Lung (tissue), 12 donors: ENCODE results near the gene DPCD. TPM values are rescaled to one million over a fixed set of nuclear protein-coding genes. Genes with fewer than 3 reads are reported as not detected.

Experiments
- ATAC-seq: fragments of 200-7000 bp; cut with Tn5 transposase; one replicate; pipeline ENCODE4 v1.9.1; 2020; ENCODE audit warnings: moderate number of reproducible peaks; ENCODE audit not compliant: insufficient read depth, low FRiP score
- DNase-seq, 3 donors: peaks; one replicate each; pipeline ENCODE4 v3.0.0-alpha.2; 2013 to 2017
- H3K27ac ChIP-seq, 2 donors: one replicate each; pipeline ENCODE4 v1.5.1; 2013; ENCODE audit warnings: mild to moderate bottlenecking in 2 of 2, moderate library complexity in 2 of 2, control low read depth in 1 of 2, inconsistent platforms in 1 of 2, low read depth in 1 of 2, low read length in 1 of 2
- H3K27me3 ChIP-seq, 3 donors: one replicate each; pipeline ENCODE4 v1.5.1; 2013; ENCODE audit warnings: low read length in 2 of 3; ENCODE audit not compliant: control insufficient read depth in 3 of 3, insufficient read depth in 3 of 3
- H3K36me3 ChIP-seq, 4 donors: one replicate each; pipeline ENCODE4 v1.5.1; 2013; ENCODE audit warnings: low read length in 4 of 4, mild to moderate bottlenecking in 1 of 4, moderate library complexity in 1 of 4; ENCODE audit not compliant: control insufficient read depth in 4 of 4, insufficient read depth in 4 of 4
- H3K4me1 ChIP-seq, 5 donors: one replicate each; pipeline ENCODE4 v1.5.1; 2013; ENCODE audit warnings: low read length in 5 of 5, mild to moderate bottlenecking in 2 of 5, moderate library complexity in 1 of 5; ENCODE audit not compliant: control insufficient read depth in 5 of 5, insufficient read depth in 5 of 5
- H3K4me3 ChIP-seq: one replicate; pipeline ENCODE4 v1.5.1; 2013; ENCODE audit warnings: mild to moderate bottlenecking, control low read depth, moderate library complexity
- H3K9ac ChIP-seq, 2 donors: one replicate each; pipeline ENCODE4 v1.5.1; 2013; ENCODE audit warnings: low read length in 2 of 2, control low read depth in 1 of 2; ENCODE audit not compliant: insufficient read depth in 1 of 2
- H3K9me3 ChIP-seq, 4 donors: one replicate each; pipeline ENCODE4 v1.5.1; 2013; ENCODE audit warnings: low read length in 3 of 4, mild to moderate bottlenecking in 1 of 4, moderate library complexity in 1 of 4; ENCODE audit not compliant: control insufficient read depth in 4 of 4, insufficient read depth in 3 of 4
- CTCF ChIP-seq: IDR thresholded peaks from 2 replicates; pipeline ENCODE4 v1.5.1; 2012; ENCODE audit warnings: mild to moderate bottlenecking; ENCODE audit errors: control extremely low read depth, extremely low read depth
- WGBS, 2 donors: extraction: QIAGEN DNeasy Blood & Tissue Kit; methylation state at CpG; one replicate each; pipeline ENCODE4 v1.1.7; 2013; 5-methylcytosine and 5-hydroxymethylcytosine counted together
- polyA plus RNA-seq, 2 donors: library from polyadenylated mRNA; stranded (reverse); fragments of 200-250 nt; gene quantifications; one replicate each; pipeline ENCODE4 v1.2.1, GENCODE V29; 2013
- total RNA-seq, 2 donors: library from RNA; depleted of rRNA in 1 of 2; stranded (reverse); fragments of >200 nt in 1 of 2; gene quantifications; one replicate each; pipeline ENCODE4 v1.2.1, GENCODE V29; 2014 to 2021
- donor health status: control.
- donor health status: control.
- donor health status: Bipolar disorder and iron deficiency.
- donor health status: healthy.
- donor health status: DM: yes; HTN: yes; CAD: no.

Gene DPCD
- total and polyA plus RNA-seq, 4 donors, result 24.1 to 31.8 (median 25.9) TPM

- Histone ChIP-seq H3K36me3 (peaks cover 0 to 19% (median 10%) of the 10 kb centered on the region in 4 donors), H3K4me1 (peaks cover 0 to 3% (median 0%) of the 10 kb centered on the region in 5 donors), H3K9me3 (no peaks in the 10 kb centered on the region), H3K27ac (no peak overlapping the region), H3K9ac (no peak overlapping the region), H3K27me3 (no peaks in the 10 kb centered on the region), H3K4me3 (no peak overlapping the region)
- peak; percentile 70 for TF ChIP-seq CTCF
- 54 to 61% methylated on average over 6 of the region's 6 CpGs for WGBS, 2 donors
- DNase-seq (peak; percentile 70 to 72 (median 71)), ATAC-seq (peak; percentile 71)
Measured at GRCh38 chr10:101602761-101603398, 14.8 kb downstream of the DPCD start.

- TF ChIP-seq CTCF, result no peak
- H3K27ac ChIP-seq, result no peak overlapping the region
- H3K9ac ChIP-seq, result no peak overlapping the region
- ATAC-seq (no peak), DNase-seq (no peak)
- no peak overlapping the region for H3K4me3 ChIP-seq
- H3K4me1 ChIP-seq, result no peaks in the 10 kb centered on the region
- no peaks in the 10 kb centered on the region for H3K27me3 ChIP-seq
- WGBS, 2 donors, result 45 to 74% methylated on average over 2 of the region's 2 CpGs
- no peaks in the 10 kb centered on the region for H3K9me3 ChIP-seq
- peaks cover 0 to 48% (median 39%) of the 10 kb centered on the region in 4 donors for H3K36me3 ChIP-seq
Measured at GRCh38 chr10:101607124-101607523, 19.0 kb downstream of the DPCD start.

- peaks cover 0 to 56% (median 33%) of the 10 kb centered on the region in 4 donors for H3K36me3 ChIP-seq
- WGBS, 2 donors, result 83 to 89% methylated on average over 4 of the region's 4 CpGs
- H3K9ac ChIP-seq, result no peak overlapping the region
- no peaks in the 10 kb centered on the region for H3K27me3 ChIP-seq
- ATAC-seq (no peak), DNase-seq (no peak)
- no peak overlapping the region for H3K27ac ChIP-seq
- TF ChIP-seq CTCF, result no peak
- no peak overlapping the region for H3K4me3 ChIP-seq
- H3K4me1 ChIP-seq, result no peaks in the 10 kb centered on the region
- H3K9me3 ChIP-seq, result no peaks in the 10 kb centered on the region
Measured at GRCh38 chr10:101609481-101609880, 21.4 kb downstream of the DPCD start.
